Smooth muscle cell (in vitro differentiated cells): ENCODE results near the gene FAM174C. TPM values are rescaled to one million over a fixed set of nuclear protein-coding genes. Genes with fewer than 3 reads are reported as not detected.

ENCODE experiments used
- DNase-seq: peaks from one replicate; lab custom pipeline; 2025; ENCODE audit not compliant: unreplicated experiment; lab: John Stamatoyannopoulos, UW
- H2AFZ ChIP-seq: fragments of 200-600 bp; sonication (generic); 2 replicates; pipeline ENCODE4 v1.6.0; 2016; ENCODE audit warnings: antibody characterized with exemption, low read depth, mild to moderate bottlenecking
- H3F3A ChIP-seq: fragments of 200-600 bp; sonication (generic); 2 replicates; pipeline ENCODE4 v1.6.0; 2017; ENCODE audit warnings: antibody characterized with exemption, low read depth
- H3K27ac ChIP-seq: fragments of 200-600 bp; sonication (generic); 2 replicates; pipeline ENCODE4 v1.5.1; 2016; ENCODE audit warnings: low read depth, mild to moderate bottlenecking
- H3K27me3 ChIP-seq: fragments of 200-600 bp; sonication (generic); 2 replicates; pipeline ENCODE4 v1.6.1; 2016; ENCODE audit warnings: low read depth, mild to moderate bottlenecking
- H3K36me3 ChIP-seq: fragments of 200-600 bp; sonication (generic); 2 replicates; pipeline ENCODE4 v1.5.1; 2016; ENCODE audit warnings: low read depth
- H3K4me1 ChIP-seq: fragments of 200-600 bp; sonication (generic); 2 replicates; pipeline ENCODE4 v1.5.1; 2016; ENCODE audit warnings: low read depth
- H3K4me2 ChIP-seq: fragments of 200-600 bp; sonication (generic); 2 replicates; pipeline ENCODE4 v1.6.0; 2016; ENCODE audit warnings: mild to moderate bottlenecking
- H3K4me3 ChIP-seq: fragments of 200-600 bp; sonication (generic); 2 replicates; pipeline ENCODE4 v1.5.1; 2016; ENCODE audit warnings: mild to moderate bottlenecking
- H3K79me2 ChIP-seq: fragments of 200-600 bp; sonication (generic); 2 replicates; pipeline ENCODE4 v1.6.0; 2016; ENCODE audit warnings: low read depth, mild to moderate bottlenecking
- H3K9ac ChIP-seq: fragments of 200-600 bp; sonication (generic); 2 replicates; pipeline ENCODE4 v1.6.0; 2016; ENCODE audit warnings: low read depth
- H3K9me3 ChIP-seq: fragments of 200-600 bp; sonication (generic); replicated peaks from 2 replicates; pipeline ENCODE4 v1.5.1; 2016; ENCODE audit warnings: low read depth
- H4K20me1 ChIP-seq: fragments of 200-600 bp; sonication (generic); 2 replicates; pipeline ENCODE4 v1.6.0; 2016; ENCODE audit warnings: low read depth
- CTCF ChIP-seq: fragments of 200-600 bp; sonication (generic); IDR thresholded peaks from 2 replicates; pipeline ENCODE4 v1.5.1; 2017; ENCODE audit warnings: borderline replicate concordance, mild to moderate bottlenecking, antibody characterized with exemption; ENCODE audit not compliant: insufficient read depth, poor library complexity, severe bottlenecking
- WGBS: methylation state at CpG from one replicate; pipeline ENCODE4 v1.1.7; 2016; ENCODE audit warnings: low lambda C conversion rate; 5-methylcytosine and 5-hydroxymethylcytosine counted together
- polyA plus RNA-seq: library from polyadenylated mRNA; unstranded; fragments of >200 nt; fragmentation: Nextera tagmentation; extraction: Ambion mirVana; gene quantifications from 2 replicates; pipeline ENCODE4 v1.2.1, GENCODE V29; 2016
- total RNA-seq: library from RNA; depleted of rRNA; stranded (reverse); fragments of >200 nt; gene quantifications from 2 replicates; pipeline ENCODE4 v1.2.3, GENCODE V29; 2014

FAM174C gene
- total and polyA plus RNA-seq, 2 experiments from 2014 or later, result 41.5 to 75.6 TPM

GRCh38 chr19:1298235-1298634 is 22.9 kb downstream of the FAM174C start:
- Histone ChIP-seq H3K27me3 (no peaks in the 10 kb centered on the region), H3K36me3 (no peaks in the 10 kb centered on the region), H3K9me3 (no peaks in the 10 kb centered on the region), H4K20me1 (peaks cover 27% of the 10 kb centered on the region), H3K4me3 (no peak overlapping the region), H2AFZ (no peak overlapping the region), H3K27ac (no peak overlapping the region), H3K4me1 (peaks cover 4% of the 10 kb centered on the region), H3F3A (no peaks in the 10 kb centered on the region), H3K4me2 (no peak overlapping the region), H3K9ac (no peak overlapping the region), H3K79me2 (no peaks in the 10 kb centered on the region)
- no peak for TF ChIP-seq CTCF
- WGBS, result 92% methylated on average over 8 of the region's 8 CpGs
- no peak for DNase-seq

- Histone ChIP-seq H2AFZ (no peak overlapping the region), H4K20me1 (peaks cover 12% of the 10 kb centered on the region), H3F3A (no peaks in the 10 kb centered on the region), H3K9ac (no peak overlapping the region), H3K4me1 (peaks cover 4% of the 10 kb centered on the region), H3K9me3 (no peaks in the 10 kb centered on the region), H3K27me3 (no peaks in the 10 kb centered on the region), H3K27ac (no peak overlapping the region), H3K4me3 (no peak overlapping the region), H3K4me2 (no peak overlapping the region), H3K79me2 (no peaks in the 10 kb centered on the region), H3K36me3 (no peaks in the 10 kb centered on the region)
- no peak for DNase-seq
- no peak for TF ChIP-seq CTCF
- WGBS, result 95% methylated on average over 29 of the region's 34 CpGs
Observed at GRCh38 chr19:1299801-1300200, 24.5 kb downstream of the FAM174C start.

- no peaks in the 10 kb centered on the region for H3K4me1 ChIP-seq
- no peak for TF ChIP-seq CTCF
- no peaks in the 10 kb centered on the region for H3K79me2 ChIP-seq
- no peaks in the 10 kb centered on the region for H3K36me3 ChIP-seq
- 92% methylated on average over 35 of the region's 35 CpGs for WGBS
- peaks cover 4% of the 10 kb centered on the region for H4K20me1 ChIP-seq
- no peak for DNase-seq
- no peaks in the 10 kb centered on the region for H3K27me3 ChIP-seq
- H3K9me3 ChIP-seq, result no peaks in the 10 kb centered on the region
- no peak overlapping the region for H2AFZ ChIP-seq
- no peak overlapping the region for H3K4me2 ChIP-seq
- H3K4me3 ChIP-seq, result no peak overlapping the region
- no peaks in the 10 kb centered on the region for H3F3A ChIP-seq
- no peak overlapping the region for H3K27ac ChIP-seq
- H3K9ac ChIP-seq, result no peak overlapping the region
Observed at GRCh38 chr19:1300744-1301490, 25.6 kb downstream of the FAM174C start.

- Histone ChIP-seq H3K79me2 (no peaks in the 10 kb centered on the region), H4K20me1 (no peaks in the 10 kb centered on the region), H3K36me3 (no peaks in the 10 kb centered on the region), H3K9ac (no peak overlapping the region), H3K9me3 (no peaks in the 10 kb centered on the region), H2AFZ (no peak overlapping the region), H3K27me3 (no peaks in the 10 kb centered on the region), H3K27ac (no peak overlapping the region), H3K4me3 (no peak overlapping the region), H3K4me2 (no peak overlapping the region), H3F3A (no peaks in the 10 kb centered on the region), H3K4me1 (no peaks in the 10 kb centered on the region)
- no peak for DNase-seq
- 92% methylated on average over 36 of the region's 36 CpGs for WGBS
- no peak for TF ChIP-seq CTCF
Observed at GRCh38 chr19:1302533-1303239, 27.4 kb downstream of the FAM174C start.
